Ovary (tissue), 3 donors: Measurements from ENCODE around the gene IRF2BPL.

Experiments
- CTCF ChIP-seq, 3 donors: fragments of 450-650 bp in 2 of 3; fragments of 200-600 bp in 1 of 3; IDR thresholded peaks; one replicate each; pipeline versions ENCODE4 v1.5.1 to v1.8.0; 2016 to 2022; ENCODE audit warnings: antibody characterized with exemption in 3 of 3, mild to moderate bottlenecking in 1 of 3
- EP300 ChIP-seq: sonication (generic); formaldehyde crosslinking; IDR thresholded peaks from one replicate; pipeline ENCODE4 v1.6.1; 2017; ENCODE audit warnings: antibody characterized with exemption
- POLR2A ChIP-seq: fragments of 450-650 bp; IDR thresholded peaks from one replicate; pipeline ENCODE4 v1.6.1; 2017; ENCODE audit warnings: antibody characterized with exemption, mild to moderate bottlenecking, moderate library complexity
- donor health status: DM: no; HTN: no; CAD: no.

DNA sequence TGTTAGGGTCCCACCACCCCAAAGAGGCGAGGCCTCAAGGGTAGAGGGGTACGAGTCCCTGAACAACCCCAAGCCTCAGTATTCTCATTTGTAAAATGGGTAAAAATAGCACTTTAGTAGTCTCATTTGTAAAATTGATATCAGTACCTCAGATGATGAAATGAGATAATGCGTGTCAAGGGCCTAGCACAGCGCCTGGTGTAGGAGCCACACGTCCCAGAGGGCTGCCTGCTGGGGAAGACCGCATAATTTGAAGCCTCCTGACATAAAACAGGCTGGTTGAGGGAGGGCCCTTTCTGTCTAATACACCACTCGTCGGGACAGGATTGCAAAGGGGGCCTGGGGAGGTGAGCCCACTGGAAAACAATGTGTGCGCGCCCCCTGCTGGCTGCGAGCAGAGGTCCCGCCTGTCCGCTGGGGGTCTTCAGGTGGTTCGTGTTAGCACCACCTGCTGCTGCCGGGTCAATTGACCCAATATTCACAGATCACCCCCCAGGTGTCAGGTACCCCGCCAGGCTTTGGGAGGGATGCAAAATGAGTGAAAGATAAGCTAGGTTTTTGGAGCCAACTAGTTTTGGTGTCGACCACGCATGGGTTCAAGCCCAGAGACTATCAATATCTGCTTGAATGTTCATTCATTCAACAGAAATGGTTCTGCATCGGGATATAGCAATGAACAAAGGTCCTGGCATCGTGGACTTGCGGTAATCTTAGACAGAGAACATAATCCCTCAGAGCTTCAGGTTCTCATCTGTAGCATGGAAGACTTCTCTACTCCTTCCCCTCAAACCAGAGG, 24.7 kb upstream of the IRF2BPL start:
- TF ChIP-seq CTCF (IDR thresholded peaks at IDR 0.05) (peak; percentile 75 to 96 (median 94)), POLR2A (no peak), EP300 (no peak)
